Renal pelvis (tissue), 4 donors: ENCODE measurements around the gene TRIM3. TPM values are rescaled to one million over a fixed set of nuclear protein-coding genes. Genes with fewer than 3 reads are reported as not detected.

ENCODE experiments used
- DNase-seq: peaks from one replicate; pipeline ENCODE4 v3.0.0-alpha.2; 2013
- polyA plus RNA-seq, 3 donors: library from polyadenylated mRNA; unstranded; fragments of 120-200 nt; gene quantifications; one replicate each; pipeline ENCODE4 v1.2.1, GENCODE V29; 2013; ENCODE audit not compliant: insufficient read length in 3 of 3

TRIM3 gene
- polyA plus RNA-seq, 3 donors: 24.8 to 32.2 (median 28.3) TPM

DNA sequence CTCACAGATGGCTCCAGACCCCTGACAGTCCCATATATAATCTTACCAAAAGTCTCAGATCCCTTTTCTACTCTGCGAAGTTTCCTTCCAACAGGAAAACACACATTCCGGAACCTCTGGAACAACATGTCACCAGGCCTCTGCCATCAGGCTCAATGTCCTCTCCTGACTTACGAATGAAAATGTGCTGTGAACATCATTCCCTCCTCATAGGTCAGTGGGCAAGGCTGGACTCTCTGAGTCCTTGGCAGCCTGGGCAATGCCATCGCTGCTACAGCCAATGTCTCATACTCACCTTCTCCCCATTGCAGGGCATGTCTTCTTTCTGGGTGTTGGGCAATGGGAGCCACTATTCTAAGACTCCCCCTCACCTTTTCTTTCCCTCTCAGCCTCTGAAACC is 31.3 kb downstream of the TRIM3 start:
- no peak for DNase-seq

DNA sequence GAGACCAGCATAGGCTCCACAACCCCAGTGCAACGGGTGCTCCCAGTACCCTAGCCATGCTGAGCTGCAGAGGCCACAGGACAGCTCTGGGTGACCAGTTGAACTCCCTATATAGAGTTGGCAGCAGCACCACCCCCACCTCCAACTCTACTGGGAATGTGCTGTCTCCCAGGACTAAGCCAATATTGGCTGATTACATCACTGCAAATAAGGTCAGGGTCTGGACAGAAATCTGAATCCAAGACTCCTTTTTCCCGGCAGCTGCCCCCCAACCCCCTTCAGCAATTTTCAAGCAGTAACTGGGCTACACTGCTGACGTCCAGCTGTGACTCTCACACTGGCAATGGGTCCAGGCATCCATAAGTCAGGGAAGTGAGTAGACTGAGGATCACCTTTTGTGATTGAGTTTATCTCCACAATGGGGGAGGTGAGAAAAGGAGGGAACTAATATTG is 32.8 kb downstream of the TRIM3 start, which contains the start of gene HPX:
Gene HPX (minus strand): TSS at position 82 of the 453 bp plus-strand sequence. CDS start 24 bp downstream, at position 58.
- DNase-seq: no peak

DNA sequence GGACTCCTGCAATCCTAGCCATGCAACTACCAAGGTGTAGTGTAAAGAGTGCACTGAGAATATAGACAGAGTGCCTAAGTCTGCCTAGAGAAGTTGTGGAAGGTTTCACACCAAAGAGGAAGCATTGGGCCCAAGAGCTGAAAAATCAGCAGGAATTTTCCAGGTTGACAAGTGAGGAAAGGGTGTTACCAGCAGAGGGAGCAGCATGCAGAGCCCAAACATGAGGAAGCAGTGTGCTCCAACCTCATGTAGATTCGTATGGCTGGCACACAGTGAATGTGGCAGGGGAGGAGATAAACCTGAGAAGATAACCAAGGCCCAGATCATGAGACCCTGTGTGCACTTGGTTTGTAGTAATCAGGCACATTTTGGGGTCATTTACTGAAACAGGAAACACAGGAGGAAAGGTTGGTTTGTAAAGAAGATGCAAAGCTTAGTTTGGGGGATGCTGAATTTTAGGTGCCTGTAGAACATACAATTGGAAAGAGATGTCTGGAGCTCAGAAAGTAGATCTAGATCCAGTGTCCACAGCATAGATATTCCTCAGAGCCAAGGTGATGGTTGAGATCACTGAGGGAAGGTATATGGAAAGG is 34.7 kb downstream of the TRIM3 start:
- DNase-seq: peak; percentile 51

DNA sequence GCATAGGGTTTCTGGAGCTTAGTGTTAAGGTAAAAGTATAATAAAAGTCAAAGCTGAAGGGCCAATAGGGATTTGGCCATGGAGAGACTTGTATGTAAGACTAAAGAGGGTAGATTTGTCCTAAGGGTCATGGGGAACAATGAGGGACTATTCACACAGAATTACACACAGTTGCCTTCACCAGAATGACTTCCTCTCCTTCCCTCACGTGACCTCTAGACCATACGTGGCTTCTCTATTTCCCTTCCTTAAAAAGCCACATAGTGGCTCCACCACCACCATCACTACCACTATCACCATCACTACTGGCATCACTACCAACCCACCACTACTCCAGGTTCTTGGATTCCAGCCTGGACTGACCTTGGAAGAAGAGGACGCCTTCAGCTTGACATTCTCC is 35.7 kb downstream of the TRIM3 start:
- DNase-seq: no peak

DNA sequence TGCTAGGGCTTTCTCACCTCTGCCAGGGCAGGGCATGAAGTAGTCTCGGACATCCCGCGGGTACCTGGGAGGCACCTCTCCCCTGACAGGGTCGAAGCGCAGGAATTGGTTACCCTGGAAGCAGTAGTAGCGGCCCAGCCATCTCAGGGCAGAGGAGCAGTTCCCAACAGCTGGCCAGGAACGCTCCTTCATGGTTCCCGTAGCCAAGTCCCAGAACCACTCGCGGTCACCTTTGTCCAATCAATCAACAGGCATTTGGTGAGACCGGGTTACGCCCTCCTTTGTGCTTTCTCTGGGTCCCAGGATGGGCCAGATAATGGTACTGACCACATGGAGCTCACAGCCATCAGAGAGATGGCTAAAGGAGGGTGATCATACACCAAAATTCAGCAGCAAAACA is 36.3 kb downstream of the TRIM3 start:
- DNase-seq: no peak

DNA sequence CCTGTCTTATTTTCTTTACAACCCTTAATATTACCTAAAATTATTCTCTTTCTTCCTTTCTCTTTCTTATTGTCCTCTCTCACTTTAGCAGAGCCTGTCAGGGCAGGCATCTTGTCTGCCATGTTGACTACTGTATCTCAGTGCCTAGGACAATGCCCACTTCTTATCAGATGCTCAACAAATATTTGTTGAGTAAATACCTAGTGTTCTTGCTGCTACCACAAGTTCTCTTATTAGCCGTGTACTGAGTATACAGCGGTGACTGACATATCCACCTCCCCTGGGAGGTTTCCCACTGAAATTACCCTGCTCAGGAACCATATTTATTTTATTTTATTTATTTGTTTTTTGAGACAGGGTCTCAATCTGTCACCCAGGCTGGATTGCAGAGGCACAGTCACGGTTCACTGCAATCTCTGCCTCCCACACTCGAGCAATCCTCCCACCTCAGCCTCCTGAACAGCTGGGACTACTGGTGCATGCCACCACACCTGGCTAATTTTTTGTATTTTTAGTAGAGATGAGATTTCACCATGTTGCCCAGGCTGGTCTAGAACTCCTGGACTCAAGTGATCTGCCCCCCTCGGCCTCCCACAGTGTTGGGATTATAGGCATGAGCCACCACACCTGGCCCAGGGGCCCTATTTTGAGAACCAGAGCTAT is 39.6 kb downstream of the TRIM3 start:
- no peak for DNase-seq

DNA sequence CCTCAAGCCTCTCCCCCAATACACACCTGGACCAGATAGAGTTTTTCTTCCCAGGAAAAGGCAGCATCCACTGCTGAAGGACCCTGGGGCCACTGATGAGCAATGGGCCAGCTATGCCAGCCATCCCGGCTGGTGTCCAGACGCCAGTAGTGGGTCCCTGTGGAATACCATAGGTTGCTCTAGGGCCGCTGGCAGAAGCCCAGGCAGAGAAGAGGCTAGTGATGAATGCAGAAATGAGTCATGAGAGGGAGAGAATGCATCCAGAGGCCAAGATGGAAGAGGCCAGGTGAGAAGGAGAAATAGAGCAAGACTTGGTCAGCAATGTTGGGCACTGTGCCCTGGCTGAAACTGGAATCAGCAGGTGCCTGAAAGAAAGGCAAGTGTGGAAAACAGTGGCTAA is 41.9 kb downstream of the TRIM3 start:
- no peak for DNase-seq

DNA sequence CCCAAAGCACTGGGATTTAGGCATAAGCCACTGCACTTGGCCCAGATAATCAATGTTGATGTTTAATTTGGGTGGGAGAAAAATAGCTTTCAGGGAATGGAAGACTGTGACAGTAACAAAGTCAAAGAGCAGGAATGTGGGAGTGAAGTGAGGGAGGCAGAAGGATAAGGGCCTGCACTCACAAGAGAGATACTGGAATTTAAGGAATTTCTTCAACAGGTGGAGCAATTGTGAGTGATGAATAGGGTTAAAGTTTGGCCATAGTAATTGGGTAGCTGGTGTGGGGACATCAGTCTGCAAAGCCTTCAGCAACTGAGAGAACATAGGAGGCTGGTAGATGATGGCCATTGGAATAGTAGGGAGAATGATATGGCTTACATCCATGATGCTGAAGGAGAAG is 46.2 kb downstream of the TRIM3 start:
- no peak for DNase-seq

DNA sequence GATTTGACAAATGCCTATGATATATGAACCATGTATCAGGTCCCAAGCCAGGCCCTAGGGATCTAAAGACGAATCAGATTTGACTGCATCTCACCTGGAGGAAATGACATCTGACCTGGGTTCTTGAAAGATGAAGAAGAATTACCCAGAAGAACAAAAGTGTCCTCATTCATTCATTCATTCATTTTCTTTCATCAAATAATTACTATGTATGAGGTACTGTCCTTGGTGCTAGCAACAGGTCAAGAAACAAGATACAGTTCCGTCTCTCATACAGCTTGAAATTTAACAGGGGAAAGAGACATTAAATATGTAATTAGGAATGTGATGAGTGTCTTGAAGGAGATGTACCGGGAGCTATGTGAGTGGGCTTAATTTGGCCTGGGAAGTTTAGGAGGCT is 53.1 kb downstream of the TRIM3 start:
- DNase-seq: no peak

DNA sequence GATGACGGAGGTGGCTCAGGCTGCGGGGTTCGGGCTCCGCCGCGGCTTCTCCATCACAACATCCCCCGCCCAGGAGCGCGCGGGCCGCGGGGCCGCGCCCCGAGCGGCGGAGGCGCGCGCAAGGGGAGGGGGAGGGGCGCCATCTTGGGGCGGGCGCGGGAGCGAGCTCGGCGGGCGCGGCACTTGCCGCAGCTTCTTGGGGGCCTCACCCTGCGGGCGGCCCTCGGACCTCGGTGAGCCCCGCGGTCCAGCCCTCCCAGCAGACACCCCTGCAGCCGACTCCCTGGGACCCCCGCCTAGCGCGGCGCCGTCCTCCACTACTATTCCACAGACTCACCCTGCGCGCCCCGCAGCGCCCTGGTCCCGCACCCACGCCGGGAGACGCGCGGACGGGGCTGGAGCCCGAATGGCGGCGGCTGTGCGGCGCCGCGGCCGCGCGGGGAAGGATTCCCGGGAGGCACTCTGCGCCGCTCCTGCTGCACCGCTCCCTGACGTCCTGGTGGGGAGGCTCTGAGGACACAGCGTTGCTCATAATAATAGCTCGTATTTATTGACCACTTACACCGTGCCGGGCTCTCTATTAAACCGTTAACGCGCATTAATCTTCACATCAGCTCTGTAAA is 54.6 kb downstream of the TRIM3 start, which contains the start of gene APBB1:
Gene APBB1 (minus strand): TSS at position 86 of the 623 bp plus-strand sequence. CDS start 7,747 bp downstream, outside the sequence.
- peak; percentile 77 for DNase-seq

DNA sequence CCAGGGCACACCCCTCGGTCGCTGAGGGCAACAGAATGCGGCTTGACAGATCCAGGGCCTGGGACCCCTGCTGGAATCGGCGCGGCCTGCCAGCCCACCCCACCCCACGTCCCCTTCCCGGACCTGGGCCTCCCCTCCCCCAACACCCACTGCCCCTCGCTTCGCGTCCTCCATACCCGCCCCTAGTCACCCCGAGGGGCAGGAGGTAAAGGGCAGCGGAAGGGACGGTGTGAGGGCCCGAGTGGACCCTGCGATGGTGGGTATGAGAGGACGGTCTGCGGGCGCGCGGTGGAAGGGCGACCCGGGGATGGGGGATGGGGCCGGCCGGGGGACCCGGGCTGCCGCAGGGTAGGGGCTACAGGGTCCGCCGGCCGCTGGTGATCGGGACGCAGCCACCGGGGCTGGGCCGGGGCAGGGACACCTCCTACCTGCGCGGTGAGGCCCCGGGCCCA is 55.2 kb downstream of the TRIM3 start:
- DNase-seq: no peak

DNA sequence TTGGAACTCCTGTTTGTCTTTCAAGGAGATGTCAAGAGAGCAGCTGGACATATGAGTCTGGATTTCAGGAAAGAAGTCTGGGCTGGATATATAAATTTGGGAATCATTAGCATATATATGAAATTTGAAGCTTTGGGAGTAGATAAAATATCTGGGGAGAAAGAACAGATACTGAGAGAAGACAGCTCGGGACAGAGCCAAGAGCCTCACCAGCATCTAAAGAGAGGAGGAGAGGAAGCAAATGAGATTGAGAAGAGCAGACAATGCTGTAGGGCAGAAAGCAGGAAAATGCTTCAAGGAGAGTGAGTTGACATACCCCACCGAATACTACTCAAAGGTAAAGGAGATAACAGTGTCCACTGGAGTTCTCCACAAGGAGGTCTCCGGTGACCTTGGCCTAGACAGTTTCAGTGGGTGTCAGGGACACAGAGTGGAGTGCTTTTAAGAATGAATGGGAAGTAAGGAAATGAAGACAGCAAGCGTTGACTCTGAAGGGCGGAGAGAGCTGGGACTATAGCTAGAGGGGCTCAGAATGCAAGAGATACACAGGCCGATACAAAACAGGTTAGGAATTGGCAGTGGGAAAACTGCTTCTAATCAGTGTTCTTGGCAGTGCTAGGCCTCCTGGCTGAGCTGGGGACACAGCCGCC is 55.7 kb downstream of the TRIM3 start:
- no peak for DNase-seq

DNA sequence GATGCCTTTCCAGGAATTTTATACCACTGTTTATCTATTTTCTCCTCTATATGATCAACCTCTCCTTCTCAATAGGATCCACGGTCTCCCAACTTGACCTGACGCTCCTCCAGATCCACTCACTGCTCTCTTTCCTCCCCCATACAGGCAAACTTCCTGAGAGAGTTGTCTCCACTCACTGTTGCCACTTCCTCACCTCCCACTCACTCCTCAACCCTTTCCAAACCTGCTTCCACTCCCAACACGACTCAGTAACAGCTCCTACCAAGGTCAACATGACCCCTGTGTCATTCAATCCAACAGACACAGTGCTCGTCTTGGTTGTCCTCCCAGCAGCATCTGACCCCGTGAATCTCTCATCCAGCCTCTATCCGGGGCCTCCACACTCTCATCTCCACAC is 57.9 kb downstream of the TRIM3 start:
- no peak for DNase-seq

DNA sequence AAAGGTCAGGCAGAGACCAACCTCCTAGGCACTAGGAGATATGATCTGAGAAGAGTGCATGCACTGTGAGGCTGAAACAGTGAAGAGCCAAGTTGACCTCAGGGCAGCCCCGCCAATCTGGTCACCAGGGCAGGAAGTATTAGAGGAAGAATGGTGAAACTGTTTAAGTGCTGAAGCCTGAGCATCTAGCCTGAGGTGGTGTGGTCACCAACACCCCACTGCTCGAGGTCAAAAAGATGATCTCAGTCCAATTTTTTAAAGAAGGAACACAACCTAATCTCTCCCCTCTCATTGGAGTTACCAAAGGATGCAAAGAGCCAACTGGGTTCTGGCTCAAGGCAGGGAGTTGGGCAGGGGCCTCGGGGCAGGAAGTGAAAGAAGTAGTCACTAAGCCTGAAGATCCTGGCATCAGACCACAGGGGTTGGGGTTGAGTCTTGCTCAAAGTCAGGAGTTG is 58.8 kb downstream of the TRIM3 start:
- no peak for DNase-seq

DNA sequence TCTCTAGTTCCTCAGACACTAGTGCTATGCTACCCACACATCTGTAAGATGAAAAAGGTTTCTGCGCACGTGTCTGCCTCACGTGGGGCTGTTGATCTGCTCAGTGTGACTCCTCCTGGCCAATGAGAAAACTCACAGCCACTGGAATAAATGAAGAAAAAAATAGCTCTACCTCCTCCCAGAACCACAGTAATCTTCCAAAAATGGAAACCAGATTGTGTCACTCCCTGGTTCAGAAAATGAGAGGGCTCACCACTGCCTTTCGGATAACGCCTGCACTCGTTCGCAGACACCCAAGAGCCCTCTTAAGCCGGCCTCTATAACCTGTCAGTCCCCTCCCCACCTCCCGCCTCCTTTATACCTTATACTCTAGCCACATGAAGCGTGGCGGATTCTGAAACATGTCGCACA is 59.9 kb downstream of the TRIM3 start:
- no peak for DNase-seq

DNA sequence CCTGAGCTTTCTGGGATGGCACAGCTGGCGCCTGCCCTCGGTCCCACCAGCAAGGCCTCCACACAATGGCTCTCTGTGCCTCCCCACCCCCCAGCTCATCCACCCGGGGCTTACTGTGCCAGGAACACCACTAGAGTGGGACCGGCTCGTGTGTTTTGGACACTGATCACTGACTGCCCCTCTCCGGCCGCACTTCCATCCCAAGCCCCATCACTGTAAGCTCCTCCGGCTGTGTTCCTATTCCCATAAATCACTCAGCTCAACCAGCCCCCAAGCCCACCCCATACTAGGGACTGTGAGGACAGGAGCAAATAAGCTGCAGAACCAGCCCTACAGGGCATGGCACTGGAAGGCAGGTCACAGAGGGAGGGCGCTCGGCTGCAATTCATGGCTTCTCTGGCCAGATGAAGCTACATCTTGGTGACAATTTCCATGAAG is 62.1 kb downstream of the TRIM3 start:
- no peak for DNase-seq

DNA sequence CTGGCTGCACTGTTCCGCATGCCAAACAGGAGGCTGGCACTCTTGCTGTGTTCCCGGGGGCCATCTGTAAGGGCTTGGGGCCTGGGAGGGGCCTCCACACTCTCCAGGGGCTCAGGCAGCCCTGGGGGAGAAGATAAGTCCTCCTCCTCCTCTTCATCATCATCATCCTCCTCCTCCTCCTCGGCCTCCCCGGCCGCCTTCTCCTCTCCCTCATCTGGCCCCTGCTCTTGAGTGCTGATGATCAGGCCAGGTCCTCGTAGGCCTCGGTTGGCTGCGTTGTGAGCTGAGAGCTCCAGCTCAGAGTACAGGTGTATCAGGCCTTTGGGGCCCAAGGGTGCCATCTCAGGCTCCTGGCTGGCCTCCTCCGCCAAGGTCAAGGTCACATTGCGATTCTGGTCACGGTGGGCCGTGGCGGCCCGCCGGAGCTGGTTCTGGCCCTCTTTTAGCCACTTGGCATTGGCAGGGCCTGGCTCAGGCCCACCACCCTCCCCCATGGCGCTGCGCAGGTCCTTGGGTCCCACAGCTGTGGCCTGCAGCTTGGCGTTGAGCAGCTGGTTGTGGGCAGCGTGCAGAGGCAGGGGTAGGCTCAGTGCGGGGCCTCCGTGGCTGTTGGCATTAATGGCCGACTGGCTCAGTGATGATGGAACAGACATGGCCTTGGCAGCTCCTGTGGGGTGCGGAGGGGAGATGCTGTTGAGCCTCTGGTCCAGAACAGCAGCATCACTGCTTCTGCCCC is 62.9 kb downstream of the TRIM3 start:
- no peak for DNase-seq

DNA sequence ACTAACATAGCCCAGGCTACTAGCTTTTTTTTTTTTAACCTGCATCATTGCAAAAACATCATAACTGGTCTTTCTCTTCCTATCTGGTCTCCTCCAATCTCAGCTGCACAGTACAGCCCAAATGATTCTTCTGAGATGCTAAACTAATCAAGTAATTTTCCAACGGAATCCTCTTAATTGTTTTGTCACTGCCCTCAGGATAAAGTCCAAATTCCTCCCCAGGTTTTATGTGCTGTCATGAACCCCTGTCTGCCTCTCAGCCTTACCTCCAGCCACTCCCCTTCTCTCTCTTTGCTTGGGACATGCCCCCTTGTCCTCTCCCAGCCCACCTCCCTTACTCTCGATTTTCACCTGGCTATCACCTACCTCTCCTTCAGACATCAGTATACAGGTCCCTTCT is 67.4 kb downstream of the TRIM3 start:
- no peak for DNase-seq

DNA sequence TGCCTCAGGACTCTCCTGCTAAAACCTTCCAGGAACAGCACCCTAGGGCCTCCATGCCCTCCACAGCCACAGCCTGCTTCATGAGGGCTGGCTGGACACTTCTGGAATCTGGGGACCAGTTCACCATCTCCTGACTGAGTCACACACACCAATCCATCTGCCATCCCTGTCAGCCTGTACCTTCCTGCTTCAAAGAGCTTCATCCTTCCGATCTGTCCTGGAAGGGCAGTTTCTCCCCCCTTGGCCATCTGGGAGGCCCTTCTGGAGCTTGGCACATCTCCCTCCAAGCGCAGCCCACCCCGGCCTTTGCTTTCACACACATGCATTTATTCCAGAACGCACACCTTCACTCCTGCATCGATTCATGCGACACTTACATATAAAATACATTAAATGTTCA is 67.9 kb downstream of the TRIM3 start:
- DNase-seq: no peak

DNA sequence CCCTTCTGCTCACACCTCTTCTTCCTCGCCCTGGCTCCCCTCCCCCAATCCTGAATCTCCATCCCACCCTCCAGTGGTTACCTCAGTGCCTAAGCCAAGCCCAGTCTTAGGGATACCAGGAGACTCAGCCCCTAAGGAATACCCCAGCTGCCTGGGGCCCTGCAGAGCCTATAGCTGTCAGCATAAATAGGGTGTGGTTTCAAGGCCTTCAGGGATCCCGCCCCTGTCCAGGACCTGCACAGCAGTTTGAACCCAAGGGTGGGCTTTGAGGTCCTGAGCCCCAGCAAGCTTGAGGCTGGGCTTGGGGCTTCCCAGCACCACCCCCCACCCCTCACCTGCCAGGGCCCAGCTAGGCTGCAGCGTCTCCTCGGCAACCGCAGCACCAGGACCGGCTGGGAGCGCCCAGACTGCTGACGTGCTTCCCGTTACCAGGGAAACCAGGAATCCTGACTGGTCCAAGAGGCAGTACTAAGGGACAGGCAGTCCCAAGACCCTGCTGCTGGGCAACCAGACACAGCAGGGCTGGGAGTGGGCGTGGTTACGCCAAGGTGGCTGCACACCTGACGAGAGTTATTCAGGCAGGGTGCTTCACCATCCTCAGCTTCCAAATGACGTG is 68.6 kb downstream of the TRIM3 start:
- peak; percentile 62 for DNase-seq

DNA sequence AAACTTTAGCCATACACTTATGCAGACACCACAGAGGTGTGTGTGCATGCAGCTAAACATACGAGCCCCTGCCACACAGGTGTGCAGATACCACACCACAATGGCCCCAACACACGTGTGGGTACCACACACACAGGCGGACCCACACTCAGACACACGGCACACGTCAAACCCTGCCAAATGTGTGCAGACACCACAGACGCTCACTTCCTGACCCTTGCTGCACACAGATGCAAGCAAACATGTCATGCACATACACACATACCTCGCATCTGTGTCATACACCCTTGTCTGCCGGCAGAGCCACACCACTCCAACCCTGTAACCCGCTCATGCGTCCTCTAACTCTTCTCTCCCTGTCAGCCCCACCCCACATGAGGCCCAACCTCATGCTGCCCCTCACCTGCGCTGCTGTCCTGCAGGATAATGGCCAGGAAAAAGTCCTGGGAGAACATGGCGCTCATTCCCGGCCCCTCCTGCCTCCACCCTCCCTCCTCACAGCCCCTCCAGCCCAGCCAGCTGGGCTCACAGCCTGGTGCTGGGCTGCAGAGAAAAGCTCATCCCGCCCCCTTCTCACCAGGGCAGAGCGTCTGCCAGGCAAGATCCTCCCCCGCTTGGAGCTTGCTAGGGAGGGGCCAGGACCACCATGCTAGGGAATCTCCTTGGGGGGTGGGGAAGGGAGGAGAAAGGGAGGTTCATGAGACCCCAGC is 69.2 kb downstream of the TRIM3 start:
- DNase-seq: no peak
